Measurements from ENCODE around the gene VAMP1.
"Not testable (repeated sequence)": the region's sequence is repeated elsewhere in the genome, so short reads cannot be mapped to it uniquely, and the experiment has no call there.

The VAMP1 gene

DNA sequence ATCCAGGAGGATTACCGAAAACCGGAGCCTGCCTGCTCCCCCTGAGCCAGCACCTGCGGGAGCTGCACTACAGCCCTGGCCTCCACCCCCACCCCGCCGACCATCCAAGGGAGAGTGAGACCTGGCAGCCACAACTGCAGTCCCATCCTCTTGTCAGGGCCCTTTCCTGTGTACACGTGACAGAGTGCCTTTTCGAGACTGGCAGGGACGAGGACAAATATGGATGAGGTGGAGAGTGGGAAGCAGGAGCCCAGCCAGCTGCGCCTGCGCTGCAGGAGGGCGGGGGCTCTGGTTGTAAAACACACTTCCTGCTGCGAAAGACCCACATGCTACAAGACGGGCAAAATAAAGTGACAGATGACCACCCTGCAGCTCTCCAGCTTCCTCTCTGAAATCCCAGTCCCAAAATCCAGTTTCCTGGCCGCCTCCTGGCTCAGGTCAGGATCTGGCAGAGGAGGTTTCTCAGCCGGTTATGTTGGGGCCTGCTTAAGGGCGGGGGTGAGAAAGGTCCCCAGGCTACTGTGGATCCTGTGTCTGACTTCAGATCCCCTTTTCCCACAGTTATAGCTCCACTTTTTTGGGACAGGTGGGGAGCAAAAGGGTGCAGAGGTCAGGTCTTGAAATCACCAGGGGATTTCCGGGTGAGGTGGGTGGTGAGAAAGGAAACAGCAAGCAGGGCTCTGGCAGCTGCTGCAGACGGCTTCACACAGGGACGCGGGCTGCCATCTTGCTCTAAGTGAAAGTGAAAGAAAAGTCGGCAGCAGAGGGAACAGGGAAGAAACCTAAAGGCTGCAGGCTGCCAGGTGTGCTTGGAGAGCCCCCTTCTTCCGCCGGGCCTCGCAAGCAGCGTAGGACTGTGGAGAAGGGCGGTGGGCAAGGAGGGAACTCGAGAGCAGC lies 18.9 kb downstream of the VAMP1 start, which contains the start of gene TAPBPL:
Gene TAPBPL (plus strand): TSS at position 695 of the 897 bp plus-strand sequence. CDS start 207 bp downstream, outside the sequence.
- DNase-seq (ENCODE audit: low read depth in 2 of 2), result peak; percentile 52 to 69

DNA sequence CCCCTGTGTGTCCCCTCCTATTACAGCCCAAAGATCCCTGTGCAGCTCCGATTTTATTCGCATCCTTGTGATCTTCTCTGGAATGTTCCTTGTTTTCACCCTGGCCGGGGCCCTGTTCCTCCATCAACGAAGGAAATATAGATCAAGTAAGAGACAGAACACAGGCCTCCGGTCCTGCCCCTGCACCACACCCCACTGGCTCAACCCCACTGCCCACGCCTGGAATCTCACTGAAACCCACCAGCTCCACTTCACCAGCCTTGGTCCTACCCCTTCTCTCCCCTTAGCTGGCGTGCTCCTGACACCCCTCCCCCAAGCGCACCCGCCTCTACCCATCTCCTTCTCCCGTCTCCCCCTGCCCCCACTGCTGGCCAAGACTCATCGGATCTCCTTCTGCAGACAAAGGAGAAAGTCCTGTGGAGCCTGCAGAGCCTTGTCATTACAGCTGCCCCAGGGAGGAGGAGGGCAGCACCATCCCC lies 19.6 kb downstream of the VAMP1 start:
- no peak for DNase-seq (ENCODE audit: low read depth in 2 of 2)

DNA sequence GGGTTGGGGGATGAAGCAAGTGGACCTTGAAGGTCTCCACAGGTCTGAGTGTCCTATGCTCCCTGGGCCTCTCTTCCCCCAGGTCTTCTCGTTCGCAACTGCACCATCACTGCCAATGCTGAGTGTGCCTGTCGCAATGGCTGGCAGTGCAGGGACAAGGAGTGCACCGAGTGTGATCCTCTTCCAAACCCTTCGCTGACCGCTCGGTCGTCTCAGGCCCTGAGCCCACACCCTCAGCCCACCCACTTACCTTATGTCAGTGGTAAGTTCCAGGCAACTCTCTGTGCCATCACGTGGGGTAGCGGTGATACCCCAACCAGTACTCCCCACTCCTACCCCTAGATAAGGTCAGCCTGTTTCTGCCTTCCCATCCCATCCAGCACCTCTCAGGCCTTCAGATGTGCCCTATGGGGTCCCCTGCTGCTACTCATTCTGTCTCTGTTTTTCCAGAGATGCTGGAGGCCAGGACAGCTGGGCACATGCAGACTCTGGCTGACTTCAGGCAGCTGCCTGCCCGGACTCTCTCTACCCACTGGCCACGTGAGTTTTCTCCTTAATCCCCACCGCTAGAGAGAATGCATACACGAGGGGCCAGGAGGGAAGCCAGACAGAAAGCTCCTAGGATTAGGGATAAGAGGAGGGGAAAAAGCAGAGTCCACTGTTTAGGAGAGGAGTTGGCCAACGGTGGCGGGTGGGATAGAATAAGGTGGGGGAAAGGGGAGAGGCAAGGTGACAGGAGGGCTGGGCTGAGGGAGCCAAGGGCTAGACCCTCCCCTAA lies 20.2 kb downstream of the VAMP1 start:
- DNase-seq (ENCODE audit: low read depth in 2 of 2), result no peak

DNA sequence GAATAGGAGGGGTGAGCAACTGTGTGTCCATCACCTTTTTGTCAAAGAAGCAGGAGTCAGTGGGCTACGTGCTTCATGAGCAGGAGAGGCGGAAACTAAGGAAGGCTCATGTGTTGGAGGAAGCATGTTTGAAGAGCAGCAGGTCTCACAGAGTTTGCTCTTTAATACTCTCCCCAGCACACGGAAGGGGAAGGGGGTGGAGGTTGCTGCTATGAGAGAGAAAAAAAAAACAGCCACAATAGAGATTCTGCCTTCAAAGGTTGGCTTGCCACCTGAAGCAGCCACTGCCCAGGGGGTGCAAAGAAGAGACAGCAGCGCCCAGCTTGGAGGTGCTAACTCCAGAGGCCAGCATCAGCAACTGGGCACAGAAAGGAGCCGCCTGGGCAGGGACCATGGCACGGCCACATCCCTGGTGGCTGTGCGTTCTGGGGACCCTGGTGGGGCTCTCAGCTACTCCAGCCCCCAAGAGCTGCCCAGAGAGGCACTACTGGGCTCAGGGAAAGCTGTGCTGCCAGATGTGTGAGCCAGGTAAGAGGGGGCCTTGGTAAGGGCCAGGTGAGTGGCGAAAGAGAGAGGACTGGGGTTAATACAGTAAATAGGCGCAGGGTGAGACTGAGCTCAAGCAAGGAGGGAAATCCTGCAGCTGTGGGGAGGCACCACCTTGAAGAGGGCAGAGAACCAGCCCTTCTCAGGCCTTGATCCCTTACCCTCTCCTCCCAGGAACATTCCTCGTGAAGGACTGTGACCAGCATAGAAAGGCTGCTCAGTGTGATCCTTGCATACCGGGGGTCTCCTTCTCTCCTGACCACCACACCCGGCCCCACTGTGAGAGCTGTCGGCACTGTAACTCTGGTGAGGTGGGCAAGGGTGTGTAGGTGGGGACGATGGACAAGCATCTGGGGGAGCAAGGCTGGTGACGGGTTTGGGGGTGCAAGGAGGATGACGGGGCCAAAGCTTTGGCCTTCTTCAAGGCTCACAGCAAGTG lies 25.5 kb downstream of the VAMP1 start, which contains the start of gene CD27:
Gene CD27 (plus strand): TSS at position 252 of the 985 bp plus-strand sequence. CDS start 141 bp downstream, at position 393.
- no peak for DNase-seq (ENCODE audit: low read depth in 2 of 2)

DNA sequence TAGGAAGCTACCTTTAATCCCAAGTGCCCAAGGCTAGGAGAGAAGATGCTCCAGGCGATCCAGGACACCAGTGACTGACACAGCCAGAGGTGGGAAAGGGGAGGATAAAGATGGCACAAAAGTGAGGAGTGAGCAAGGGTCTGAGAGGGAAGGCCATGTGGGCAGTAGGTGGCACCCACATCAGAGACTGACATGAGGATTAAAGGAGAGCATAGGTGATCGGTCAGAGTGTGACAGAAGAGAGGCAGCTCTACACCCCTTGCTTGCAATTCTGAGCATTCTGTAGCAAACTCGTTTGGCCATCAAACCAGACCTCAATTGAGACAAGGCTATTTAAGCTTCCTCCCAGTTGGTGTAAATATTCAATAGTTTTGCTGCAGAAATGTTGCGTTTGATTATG lies 26.4 kb downstream of the VAMP1 start:
- no peak for DNase-seq (ENCODE audit: low read depth in 2 of 2)

DNA sequence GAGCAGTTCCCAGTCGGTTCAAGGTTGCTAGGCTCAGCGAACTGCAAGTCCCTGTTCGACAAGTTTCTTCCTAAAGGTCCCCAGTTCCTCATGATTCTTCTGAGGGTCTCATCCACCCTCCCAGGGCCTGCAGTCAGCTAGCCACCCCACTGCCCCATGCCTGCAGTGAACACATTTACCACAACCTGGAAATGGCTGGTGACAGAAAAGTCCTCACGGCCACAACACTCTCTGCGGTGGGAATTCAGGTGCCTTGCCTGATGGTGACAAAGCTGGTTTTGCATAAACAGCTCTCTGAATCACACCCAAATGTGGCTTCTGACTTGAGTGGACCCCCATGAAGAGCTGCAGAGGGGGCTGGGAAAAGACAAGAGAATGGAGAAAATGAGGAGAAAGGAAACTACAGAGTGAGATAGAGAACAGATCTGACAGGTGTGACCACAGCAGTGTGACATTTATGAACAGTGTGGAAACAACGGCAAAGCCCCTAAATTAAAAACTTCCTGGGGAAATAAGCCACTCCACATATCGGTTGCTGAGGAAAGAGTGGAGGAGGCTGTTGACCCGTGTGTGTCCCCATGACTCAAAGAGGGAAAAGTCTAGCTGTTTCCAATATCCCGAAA lies 27.0 kb downstream of the VAMP1 start:
- DNase-seq (ENCODE audit: low read depth in 2 of 2), result no peak

DNA sequence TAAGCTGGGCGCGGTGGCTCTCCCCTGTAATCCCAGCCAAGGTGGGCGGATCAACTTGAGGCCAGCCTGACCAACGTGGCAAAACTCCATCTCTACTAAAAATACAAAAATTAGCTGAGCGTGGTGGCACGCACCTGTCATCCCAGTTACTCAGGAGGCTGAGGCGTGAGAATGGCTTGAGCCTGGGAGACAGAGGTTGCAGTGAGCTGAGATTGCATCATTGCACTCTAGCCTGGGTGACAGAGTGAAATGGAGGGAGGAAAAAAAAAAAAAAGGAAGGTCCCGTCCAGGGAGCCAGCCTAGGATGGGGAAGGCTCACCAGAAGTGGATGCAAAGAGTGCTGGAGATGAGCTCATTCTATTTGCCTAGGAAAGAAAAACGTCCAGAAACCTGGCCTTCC lies 27.6 kb downstream of the VAMP1 start:
- no peak for DNase-seq (ENCODE audit: low read depth in 2 of 2)

DNA sequence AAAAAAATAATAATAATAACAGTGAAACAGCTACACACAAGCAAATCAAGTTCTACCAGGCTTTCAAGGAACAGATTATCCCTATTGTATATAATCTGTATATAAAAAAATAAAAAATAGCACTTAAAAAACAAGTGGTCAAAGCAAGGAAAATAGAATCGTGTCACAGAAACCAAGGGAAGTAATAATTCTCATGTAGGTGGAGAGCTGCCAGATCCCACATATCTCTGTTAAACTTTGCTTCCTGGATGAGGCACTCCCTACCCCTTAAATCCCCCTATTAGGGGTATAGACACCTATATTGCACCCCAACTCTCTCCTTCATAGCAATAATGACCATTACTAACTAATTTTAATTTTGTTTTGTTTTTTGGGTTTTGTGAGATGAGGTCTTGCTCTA lies 30.1 kb downstream of the VAMP1 start:
- no peak for DNase-seq (ENCODE audit: low read depth in 2 of 2)

DNA sequence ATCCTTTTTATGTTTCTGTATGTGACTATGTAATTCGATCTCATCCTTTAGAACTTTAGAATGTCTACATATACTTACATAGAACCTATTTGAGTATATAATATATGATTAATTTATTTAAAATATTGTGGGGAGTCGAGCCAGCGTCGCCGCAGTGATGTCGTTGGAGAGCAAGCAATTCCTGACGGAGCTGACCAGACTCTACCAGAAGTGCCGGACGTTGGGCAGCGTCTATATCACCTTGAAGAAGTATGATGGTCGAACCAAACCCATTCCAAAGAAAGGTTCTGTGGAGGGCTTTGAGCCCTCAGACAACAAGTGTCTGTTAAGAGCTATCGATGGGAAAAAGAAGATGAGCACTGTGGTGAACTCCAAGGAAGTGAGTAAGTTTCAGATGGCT lies 32.1 kb downstream of the VAMP1 start:
- no peak for DNase-seq (ENCODE audit: low read depth in 2 of 2)

DNA sequence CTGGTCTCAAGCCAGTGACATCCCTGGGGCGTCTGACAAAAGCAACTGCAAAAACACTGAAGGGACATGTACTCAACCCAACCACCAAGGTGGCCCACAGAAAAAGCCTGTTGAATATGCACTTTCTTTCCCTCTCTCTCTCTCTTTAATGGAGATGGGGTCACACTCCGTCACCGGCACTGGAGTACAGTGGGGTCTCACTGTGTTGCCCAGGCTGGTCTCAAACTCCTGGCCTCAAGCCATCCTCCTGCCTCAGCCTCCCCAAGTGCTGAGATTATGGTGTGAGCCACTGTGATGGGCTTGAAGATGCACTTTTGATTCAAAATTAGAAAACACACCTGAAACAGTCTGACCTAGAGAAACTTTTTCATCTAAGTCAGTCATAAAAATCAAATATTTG lies 32.9 kb downstream of the VAMP1 start:
- DNase-seq (ENCODE audit: low read depth in 2 of 2), result no peak

DNA sequence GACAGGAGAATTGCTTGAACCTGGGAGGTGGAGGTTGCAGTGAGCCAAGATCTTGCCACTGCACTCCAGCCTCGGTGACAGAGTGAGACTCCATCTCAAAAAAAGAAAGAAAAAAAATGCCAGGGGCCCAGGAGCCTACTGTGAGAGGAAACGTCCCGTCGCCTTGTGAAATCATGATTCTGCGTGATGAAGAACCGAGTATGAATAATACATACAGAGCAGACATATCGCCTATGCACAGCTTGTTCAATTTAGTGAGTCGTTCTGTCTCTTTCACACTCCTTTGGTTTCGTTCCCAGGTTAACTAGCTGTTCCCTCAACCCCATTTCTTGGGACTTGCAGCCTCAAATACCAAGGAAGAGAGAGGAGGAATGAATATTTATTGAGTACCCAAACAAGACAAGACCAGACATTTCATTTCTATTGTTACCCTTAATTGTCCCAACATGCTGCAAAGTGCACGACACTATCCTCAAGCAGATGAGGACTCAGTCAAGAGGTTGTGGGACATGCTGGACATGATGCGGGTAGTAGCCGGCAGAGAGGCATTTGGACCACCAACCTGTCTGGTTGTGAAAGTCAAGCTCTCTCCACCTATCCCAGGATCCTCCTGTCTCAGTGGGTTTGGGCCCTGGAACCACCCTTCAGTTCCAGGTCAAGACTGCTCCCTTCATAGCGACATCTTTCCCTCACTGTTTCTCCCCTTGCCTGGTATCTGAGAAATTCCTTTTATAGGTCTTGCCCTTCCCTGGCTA lies 34.3 kb downstream of the VAMP1 start:
- DNase-seq (ENCODE audit: low read depth in 2 of 2), result no peak

DNA sequence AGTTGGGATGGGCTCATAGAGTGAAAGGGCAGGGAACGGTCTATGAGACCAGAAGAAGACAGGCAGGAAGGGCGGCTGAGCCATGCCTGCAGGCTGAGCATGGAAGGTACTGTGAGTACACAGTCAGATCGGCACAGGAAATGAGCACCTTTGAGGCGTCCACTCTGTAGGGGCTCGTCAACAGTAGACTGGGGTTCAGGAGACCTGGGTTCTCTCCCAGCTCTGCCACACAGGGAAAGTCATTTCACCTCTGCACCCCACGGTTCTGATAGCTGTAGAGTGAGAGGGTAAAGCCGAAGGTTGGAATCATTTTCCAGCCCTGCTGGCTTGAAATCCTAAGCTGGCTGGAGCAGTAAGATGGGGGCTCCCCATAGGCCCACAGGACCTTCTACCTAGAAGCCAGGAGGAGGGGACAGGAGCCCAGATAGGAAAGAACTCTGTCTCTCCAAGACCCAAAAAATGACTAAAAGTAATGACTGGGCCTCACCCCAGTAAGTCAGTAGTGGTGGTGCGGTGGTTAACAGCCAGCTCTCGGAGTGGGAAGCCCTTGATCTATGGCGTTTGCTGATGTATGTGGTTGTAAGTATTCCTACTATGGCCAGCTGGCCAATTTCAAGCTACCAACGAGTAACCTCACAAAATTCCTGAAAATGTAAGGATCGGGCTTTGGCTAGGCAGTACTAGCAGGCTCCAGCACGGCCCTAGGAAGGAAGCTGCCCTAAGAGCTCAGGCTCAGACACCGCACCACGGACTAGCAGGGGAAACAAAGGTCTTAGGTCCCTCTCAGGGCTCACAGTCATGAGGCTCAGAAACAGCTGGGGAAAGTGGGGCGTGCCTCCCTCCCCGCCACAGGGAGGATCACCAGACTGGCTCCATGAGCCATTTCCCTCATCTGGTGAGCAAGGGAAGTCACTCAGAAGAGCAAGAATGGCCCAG lies 36.0 kb downstream of the VAMP1 start:
- DNase-seq (ENCODE audit: low read depth in 2 of 2), result no peak

DNA sequence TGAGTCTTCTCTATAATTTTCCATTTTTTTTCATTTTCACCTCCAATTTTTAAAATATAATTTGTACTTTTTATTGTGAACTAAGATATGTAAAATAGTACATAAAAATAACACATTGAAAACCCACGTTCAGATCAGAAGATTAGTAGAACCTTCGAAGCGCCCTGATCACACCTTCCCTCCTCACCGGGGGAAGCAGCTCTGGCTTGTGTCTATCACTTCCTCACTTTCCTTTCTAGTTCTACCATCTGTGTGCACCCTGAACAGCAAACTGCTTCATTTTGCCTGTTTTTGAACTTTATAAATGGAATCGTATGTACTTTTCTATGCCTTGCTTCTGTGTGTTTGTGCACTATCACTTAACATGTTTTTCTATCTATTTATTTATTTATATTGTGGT lies 37.5 kb downstream of the VAMP1 start:
- DNase-seq (ENCODE audit: low read depth in 2 of 2), result no peak

DNA sequence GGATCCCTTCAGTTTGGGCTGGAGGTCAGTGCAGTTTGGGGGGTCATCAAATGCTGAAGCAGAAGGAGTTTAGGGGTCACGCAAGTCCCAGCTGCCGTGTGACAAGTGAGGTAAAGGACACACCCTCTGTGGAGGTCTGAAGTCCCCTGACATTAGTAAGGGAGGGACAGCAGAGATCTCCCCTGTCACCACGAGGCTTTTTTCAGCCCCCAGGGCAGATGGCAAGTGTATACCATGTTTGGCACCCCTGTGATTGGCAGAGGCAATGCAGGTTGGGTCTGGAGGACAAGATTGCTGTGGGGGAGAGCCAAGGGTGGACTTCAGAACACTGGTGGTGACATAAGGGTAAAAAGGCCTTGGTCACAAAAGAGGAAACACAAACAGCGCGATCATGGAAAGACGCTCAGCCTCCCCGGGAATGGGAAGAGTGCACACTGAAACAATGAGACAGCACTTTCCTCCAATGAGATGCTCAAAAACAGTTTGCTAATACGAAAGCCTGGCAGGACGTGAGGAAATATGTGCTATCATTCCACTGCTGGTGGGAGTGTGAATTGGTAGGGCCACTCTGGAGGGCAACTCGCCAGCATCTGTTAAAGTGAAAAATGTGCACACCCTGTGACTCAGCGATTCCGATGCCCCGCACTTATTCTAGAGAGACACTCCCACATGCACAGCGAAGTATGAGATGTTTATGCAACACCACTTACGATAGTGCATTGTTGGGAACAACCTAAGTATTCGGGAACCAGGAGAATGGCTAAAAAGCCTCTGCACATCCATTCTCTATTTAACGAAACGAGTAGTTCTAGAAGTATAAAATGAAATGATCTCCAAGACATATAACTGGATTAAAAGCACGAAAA lies 40.1 kb downstream of the VAMP1 start:
- DNase-seq (ENCODE audit: low read depth in 2 of 2), result peak in 1 of 2 donors; percentile 45

DNA sequence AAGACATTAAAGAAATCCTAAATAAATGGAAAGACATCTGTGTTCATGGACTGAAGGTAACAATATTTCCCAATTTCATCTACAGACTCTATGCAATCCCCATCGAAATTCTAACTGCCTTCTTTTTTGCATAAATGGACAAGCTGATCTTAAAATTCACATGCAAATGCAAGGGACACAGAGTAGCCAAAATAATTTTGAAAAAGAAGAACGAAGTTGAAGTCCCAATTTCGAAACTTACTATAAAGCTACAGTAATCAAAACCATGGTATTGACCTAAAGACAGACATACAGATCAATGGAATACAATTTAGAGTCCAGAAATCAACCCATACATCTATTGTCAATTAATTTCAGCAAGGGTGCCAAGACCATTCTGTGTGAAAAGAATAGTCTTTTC lies 42.2 kb downstream of the VAMP1 start:
- DNase-seq (ENCODE audit: low read depth in 2 of 2), result no peak

DNA sequence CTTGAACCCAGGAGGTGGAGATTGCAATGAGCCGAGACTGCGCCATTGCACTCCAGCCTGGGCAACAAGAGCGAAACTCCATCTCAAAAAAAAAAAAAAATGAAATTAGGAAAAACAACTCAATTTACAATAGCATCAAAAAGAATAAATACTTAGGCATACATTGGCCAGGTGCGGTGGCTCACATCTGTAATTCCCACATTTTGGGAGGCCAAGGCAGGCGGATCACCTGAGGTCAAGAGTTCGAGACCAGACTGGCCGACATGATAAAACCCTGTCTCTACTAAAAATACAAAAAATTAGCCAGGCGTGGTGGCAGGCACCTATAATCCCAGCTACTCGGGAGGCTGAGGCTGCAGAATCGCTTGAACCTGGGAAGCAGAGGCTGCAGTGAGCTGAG lies 42.7 kb downstream of the VAMP1 start:
- DNase-seq (ENCODE audit: low read depth in 2 of 2), result not testable (repeated sequence)

DNA sequence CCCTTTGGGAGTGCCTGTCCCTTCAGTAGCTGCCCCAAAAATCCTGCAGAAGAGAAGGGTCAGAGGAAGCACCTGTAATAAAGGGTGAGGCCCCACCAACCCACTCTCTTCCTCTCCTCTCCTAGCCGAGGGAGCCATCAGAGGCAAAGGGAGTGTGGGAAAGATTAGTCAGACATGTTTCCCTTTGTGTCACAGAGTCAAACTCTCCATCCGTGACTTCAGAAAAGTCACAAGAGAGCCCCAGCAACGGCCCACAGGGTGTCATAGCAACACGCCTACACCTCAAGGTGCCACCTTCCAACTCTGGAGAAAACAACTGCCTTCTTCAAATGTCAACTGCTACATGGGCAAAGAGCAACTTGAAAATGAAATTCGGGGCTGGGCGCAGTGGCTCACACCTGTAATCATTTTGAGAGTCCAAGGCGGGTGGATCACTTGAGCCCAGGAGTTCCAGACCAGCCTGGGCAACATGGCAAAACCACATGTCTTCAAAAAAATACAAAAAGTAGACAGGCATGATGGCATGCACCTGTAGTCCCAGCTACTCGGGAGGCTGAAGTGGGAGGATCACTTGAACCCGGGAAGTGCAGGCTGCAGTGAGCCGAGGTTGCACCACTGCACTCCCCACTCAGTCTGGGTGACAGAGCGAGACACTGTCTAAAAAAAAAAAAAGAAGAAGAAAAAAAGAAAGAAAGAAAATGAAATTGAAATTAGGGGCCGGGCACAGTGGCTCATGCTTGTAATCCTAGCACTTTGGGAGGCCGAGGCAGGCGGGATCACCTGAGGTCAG lies 43.4 kb downstream of the VAMP1 start:
- DNase-seq (ENCODE audit: low read depth in 2 of 2), result peak; percentile 82 to 89

Data from activated CD8-positive, alpha-beta memory T cell treated with anti-CD3 and anti-CD28 coated beads for 4 hours (primary cell).